ENCODE measurements around the gene RBM14. TPM values are rescaled to one million over a fixed set of nuclear protein-coding genes. Genes with fewer than 3 reads are reported as not detected.

RBM14 gene
- total RNA-seq, 1 experiment from 2014 or later: 92.0 TPM

DNA sequence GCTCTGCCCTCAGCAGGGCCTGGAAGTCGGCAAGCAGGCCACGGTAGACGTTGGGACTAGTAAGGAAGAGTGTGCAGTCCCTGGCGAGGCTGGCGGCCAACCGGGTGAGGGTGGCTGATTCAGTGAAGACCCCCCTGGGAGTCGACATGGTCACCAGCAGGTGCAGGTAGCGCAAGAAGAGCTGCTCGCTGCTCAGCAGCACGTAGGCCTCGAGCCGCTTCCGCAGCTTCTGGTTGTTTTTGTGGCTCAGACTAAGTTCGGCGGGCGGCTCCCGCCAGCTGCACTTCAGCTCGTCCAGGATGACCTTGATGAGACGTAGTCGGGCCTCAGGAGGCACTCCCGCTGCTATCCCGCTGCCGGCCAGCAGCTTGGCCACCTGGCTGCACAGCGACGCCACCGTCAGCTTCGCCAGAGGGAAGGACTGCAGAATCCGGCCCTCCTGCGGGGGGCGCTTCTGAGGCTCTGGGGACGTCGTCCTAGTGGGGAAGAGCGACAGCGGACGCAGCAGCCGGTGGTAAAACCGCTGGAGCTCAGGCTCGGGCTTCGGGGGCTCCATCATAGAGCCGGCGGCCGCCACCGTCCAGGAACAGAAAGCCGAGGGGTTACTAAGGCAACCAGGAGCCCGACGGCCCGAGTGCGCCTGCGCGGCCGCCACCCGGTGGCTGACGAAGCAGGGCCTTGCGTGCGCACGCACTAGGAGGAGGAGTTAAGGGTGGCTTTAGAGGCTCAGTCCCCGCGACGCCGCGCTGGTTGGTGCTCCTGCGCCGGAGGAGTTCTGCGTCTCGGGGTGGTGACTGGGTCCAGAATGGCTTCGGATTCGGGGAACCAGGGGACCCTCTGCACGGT is 23.8 kb upstream of the RBM14 start, which contains the start of the genes CCDC87 and CCS (continued):
- TF ChIP-seq TCF7 (CRISPR knock-in tag; IDR thresholded peaks at IDR 0.05; ENCODE audit: low read depth) (no peak), MXD4 (CRISPR knock-in tag; IDR thresholded peaks at IDR 0.05; ENCODE audit: borderline replicate concordance) (no peak), ZNF317 (CRISPR knock-in tag; IDR thresholded peaks at IDR 0.05; ENCODE audit: borderline replicate concordance, low read depth) (peak; percentile 86), NFE2L1 (CRISPR knock-in tag; IDR thresholded peaks at IDR 0.05) (peak; percentile 67; the same call in 1 of the 2 replicates), ZNF121 (CRISPR knock-in tag; IDR thresholded peaks at IDR 0.05) (no peak), FOXJ3 (CRISPR knock-in tag; IDR thresholded peaks at IDR 0.05; ENCODE audit: borderline replicate concordance) (no peak), ZNF232 (CRISPR knock-in tag; IDR thresholded peaks at IDR 0.05) (peak; percentile 73), NFYB (CRISPR knock-in tag; conservative IDR thresholded peaks at IDR 0.05; ENCODE audit: low read depth) (no peak), JAZF1 (CRISPR knock-in tag; IDR thresholded peaks at IDR 0.05) (no peak), PRRX2 (CRISPR knock-in tag; IDR thresholded peaks at IDR 0.05) (no peak), ZNF219 (CRISPR knock-in tag; IDR thresholded peaks at IDR 0.05; ENCODE audit: borderline replicate concordance) (peak; percentile 46; the same call in 1 of the 2 replicates), ZMAT4 (CRISPR knock-in tag; IDR thresholded peaks at IDR 0.05) (no peak), FOXK1 (CRISPR knock-in tag; IDR thresholded peaks at IDR 0.05) (peak; percentile 77), ZNF263 (CRISPR knock-in tag; IDR thresholded peaks at IDR 0.05; ENCODE audit: low read depth) (peak; percentile 79), GABPB1 (CRISPR knock-in tag; IDR thresholded peaks at IDR 0.05) (peak; percentile 19; the same call in 1 of the 2 replicates), NR2C2 (CRISPR knock-in tag; IDR thresholded peaks at IDR 0.05) (no peak), CREM (CRISPR knock-in tag; IDR thresholded peaks at IDR 0.05) (peak; percentile 79), OVOL2 (CRISPR knock-in tag; IDR thresholded peaks at IDR 0.05; ENCODE audit: borderline replicate concordance) (no peak), ZNF396 (CRISPR knock-in tag; IDR thresholded peaks at IDR 0.05; ENCODE audit: borderline replicate concordance) (no peak), SOX15 (CRISPR knock-in tag; IDR thresholded peaks at IDR 0.05) (no peak), SMAD4 (CRISPR knock-in tag; IDR thresholded peaks at IDR 0.05) (peak; percentile 79; the same call in 1 of the 2 replicates), TEAD1 (CRISPR knock-in tag; IDR thresholded peaks at IDR 0.05) (peak; percentile 86), ATF6 (CRISPR knock-in tag; IDR thresholded peaks at IDR 0.05) (no peak), MYBL2 (CRISPR knock-in tag; IDR thresholded peaks at IDR 0.05) (peak; percentile 73), SP1 (CRISPR knock-in tag; conservative IDR thresholded peaks at IDR 0.05) (peak; percentile 58), ZNF423 (CRISPR knock-in tag; IDR thresholded peaks at IDR 0.05) (no peak), ZBTB21 (CRISPR knock-in tag; IDR thresholded peaks at IDR 0.05; ENCODE audit: borderline replicate concordance) (peak; percentile 85; the same call in 1 of the 2 replicates), NR3C1 (CRISPR knock-in tag; conservative IDR thresholded peaks at IDR 0.05; ENCODE audit: low read depth) (no peak), RORB (CRISPR knock-in tag; IDR thresholded peaks at IDR 0.05) (no peak)
- TF ChIP-seq, protein P1, sequence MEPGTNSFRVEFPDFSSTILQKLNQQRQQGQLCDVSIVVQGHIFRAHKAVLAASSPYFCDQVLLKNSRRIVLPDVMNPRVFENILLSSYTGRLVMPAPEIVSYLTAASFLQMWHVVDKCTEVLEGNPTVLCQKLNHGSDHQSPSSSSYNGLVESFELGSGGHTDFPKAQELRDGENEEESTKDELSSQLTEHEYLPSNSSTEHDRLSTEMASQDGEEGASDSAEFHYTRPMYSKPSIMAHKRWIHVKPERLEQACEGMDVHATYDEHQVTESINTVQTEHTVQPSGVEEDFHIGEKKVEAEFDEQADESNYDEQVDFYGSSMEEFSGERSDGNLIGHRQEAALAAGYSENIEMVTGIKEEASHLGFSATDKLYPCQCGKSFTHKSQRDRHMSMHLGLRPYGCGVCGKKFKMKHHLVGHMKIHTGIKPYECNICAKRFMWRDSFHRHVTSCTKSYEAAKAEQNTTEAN (CRISPR knock-in tag; IDR thresholded peaks at IDR 0.05): peak; percentile 85; the same call in 1 of the 2 replicates
- TF ChIP-seq, protein P2, sequence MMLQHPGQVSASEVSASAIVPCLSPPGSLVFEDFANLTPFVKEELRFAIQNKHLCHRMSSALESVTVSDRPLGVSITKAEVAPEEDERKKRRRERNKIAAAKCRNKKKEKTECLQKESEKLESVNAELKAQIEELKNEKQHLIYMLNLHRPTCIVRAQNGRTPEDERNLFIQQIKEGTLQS (CRISPR knock-in tag; conservative IDR thresholded peaks at IDR 0.05): no peak
- TF ChIP-seq, protein P3, sequence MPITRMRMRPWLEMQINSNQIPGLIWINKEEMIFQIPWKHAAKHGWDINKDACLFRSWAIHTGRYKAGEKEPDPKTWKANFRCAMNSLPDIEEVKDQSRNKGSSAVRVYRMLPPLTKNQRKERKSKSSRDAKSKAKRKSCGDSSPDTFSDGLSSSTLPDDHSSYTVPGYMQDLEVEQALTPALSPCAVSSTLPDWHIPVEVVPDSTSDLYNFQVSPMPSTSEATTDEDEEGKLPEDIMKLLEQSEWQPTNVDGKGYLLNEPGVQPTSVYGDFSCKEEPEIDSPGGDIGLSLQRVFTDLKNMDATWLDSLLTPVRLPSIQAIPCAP (CRISPR knock-in tag; IDR thresholded peaks at IDR 0.05): peak; percentile 72; the same call in 1 of the 2 replicates
- TF ChIP-seq, protein P4, sequence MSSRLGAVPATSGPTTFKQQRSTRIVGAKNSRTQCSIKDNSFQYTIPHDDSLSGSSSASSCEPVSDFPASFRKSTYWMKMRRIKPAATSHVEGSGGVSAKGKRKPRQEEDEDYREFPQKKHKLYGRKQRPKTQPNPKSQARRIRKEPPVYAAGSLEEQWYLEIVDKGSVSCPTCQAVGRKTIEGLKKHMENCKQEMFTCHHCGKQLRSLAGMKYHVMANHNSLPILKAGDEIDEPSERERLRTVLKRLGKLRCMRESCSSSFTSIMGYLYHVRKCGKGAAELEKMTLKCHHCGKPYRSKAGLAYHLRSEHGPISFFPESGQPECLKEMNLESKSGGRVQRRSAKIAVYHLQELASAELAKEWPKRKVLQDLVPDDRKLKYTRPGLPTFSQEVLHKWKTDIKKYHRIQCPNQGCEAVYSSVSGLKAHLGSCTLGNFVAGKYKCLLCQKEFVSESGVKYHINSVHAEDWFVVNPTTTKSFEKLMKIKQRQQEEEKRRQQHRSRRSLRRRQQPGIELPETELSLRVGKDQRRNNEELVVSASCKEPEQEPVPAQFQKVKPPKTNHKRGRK (CRISPR knock-in tag; IDR thresholded peaks at IDR 0.05; ENCODE audit: borderline replicate concordance): no peak
- TF ChIP-seq, protein P5, sequence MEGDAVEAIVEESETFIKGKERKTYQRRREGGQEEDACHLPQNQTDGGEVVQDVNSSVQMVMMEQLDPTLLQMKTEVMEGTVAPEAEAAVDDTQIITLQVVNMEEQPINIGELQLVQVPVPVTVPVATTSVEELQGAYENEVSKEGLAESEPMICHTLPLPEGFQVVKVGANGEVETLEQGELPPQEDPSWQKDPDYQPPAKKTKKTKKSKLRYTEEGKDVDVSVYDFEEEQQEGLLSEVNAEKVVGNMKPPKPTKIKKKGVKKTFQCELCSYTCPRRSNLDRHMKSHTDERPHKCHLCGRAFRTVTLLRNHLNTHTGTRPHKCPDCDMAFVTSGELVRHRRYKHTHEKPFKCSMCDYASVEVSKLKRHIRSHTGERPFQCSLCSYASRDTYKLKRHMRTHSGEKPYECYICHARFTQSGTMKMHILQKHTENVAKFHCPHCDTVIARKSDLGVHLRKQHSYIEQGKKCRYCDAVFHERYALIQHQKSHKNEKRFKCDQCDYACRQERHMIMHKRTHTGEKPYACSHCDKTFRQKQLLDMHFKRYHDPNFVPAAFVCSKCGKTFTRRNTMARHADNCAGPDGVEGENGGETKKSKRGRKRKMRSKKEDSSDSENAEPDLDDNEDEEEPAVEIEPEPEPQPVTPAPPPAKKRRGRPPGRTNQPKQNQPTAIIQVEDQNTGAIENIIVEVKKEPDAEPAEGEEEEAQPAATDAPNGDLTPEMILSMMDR (IDR thresholded peaks at IDR 0.05): peak; percentile 32

Measured in WTC11 (cell line).